Measurements from ENCODE around the gene MYL5. TPM values are rescaled to one million over a fixed set of nuclear protein-coding genes. Genes with fewer than 3 reads are reported as not detected.
"Not testable (repeated sequence)": the region's sequence is repeated elsewhere in the genome, so short reads cannot be mapped to it uniquely, and the experiment has no call there.

The MYL5 gene
- polyA plus RNA-seq, 1 donor from 2014 or later: 15.1 TPM

DNA sequence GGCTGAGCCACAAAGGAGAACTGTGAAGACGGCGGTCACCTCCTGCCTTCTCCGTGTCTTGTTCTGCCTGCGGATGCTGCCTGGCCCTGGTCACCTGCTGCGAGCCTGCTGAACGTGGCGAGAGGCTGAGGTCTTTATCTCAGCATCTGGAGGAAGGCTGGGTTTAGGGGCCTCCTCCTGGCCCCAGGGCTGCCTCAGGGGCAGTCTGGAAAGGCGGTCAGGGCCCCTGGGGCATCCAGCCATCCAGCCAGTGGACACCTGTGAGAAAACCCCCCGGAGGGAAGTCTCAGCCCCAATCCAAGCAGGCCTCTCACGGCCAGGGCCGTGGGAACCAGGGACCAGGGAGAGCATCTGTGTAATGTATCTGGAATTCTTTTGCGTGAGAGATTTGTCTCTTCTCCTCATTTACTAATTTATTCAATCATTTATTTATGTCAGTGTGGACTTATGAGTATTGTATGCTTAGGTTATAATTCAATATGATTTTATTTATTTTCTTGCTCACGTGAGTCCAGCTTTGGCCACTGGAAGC is 37.6 kb upstream of the MYL5 start:
- no peak overlapping the region for H3K4me3 ChIP-seq (ENCODE audit: low read length)
- H3K36me3 ChIP-seq (ENCODE audit: insufficient read depth, low read length): no peaks in the 10 kb centered on the region
- H3K9me2 ChIP-seq (ENCODE audit: insufficient read depth, low read length): no peaks in the 10 kb centered on the region
- no peak overlapping the region for H2AFZ ChIP-seq (ENCODE audit: low read depth, low read length)
- H4K20me1 ChIP-seq (ENCODE audit: insufficient read depth): no peaks in the 10 kb centered on the region
- no peak overlapping the region for H3K9ac ChIP-seq (ENCODE audit: low read length)
- H3K79me2 ChIP-seq (replicated peaks; ENCODE audit: insufficient read depth, low read length): no peaks in the 10 kb centered on the region
- no peak overlapping the region for H3K4me2 ChIP-seq (ENCODE audit: low read length)
- no peak for TF ChIP-seq POLR2AphosphoS5 (IDR thresholded peaks at IDR 0.05)
- TF ChIP-seq SMC3 (conservative IDR thresholded peaks at IDR 0.05; ENCODE audit: poor library complexity): no peak
- no peak for TF ChIP-seq MXI1 (conservative IDR thresholded peaks at IDR 0.05; ENCODE audit: poor library complexity, severe bottlenecking)
- TF ChIP-seq, protein P1, sequence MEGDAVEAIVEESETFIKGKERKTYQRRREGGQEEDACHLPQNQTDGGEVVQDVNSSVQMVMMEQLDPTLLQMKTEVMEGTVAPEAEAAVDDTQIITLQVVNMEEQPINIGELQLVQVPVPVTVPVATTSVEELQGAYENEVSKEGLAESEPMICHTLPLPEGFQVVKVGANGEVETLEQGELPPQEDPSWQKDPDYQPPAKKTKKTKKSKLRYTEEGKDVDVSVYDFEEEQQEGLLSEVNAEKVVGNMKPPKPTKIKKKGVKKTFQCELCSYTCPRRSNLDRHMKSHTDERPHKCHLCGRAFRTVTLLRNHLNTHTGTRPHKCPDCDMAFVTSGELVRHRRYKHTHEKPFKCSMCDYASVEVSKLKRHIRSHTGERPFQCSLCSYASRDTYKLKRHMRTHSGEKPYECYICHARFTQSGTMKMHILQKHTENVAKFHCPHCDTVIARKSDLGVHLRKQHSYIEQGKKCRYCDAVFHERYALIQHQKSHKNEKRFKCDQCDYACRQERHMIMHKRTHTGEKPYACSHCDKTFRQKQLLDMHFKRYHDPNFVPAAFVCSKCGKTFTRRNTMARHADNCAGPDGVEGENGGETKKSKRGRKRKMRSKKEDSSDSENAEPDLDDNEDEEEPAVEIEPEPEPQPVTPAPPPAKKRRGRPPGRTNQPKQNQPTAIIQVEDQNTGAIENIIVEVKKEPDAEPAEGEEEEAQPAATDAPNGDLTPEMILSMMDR (IDR thresholded peaks at IDR 0.05; ENCODE audit: poor library complexity, severe bottlenecking): no peak
- TF ChIP-seq RAD21 (conservative IDR thresholded peaks at IDR 0.05): no peak
- no peak for TF ChIP-seq EZH2 (IDR thresholded peaks at IDR 0.05; ENCODE audit: borderline replicate concordance, insufficient read depth, low read length, poor library complexity, severe bottlenecking)
- TF ChIP-seq EP300 (conservative IDR thresholded peaks at IDR 0.05; ENCODE audit: poor library complexity, severe bottlenecking): no peak
- TF ChIP-seq TAF1 (IDR thresholded peaks at IDR 0.05; ENCODE audit: low read depth): no peak
- TF ChIP-seq, protein P2, sequence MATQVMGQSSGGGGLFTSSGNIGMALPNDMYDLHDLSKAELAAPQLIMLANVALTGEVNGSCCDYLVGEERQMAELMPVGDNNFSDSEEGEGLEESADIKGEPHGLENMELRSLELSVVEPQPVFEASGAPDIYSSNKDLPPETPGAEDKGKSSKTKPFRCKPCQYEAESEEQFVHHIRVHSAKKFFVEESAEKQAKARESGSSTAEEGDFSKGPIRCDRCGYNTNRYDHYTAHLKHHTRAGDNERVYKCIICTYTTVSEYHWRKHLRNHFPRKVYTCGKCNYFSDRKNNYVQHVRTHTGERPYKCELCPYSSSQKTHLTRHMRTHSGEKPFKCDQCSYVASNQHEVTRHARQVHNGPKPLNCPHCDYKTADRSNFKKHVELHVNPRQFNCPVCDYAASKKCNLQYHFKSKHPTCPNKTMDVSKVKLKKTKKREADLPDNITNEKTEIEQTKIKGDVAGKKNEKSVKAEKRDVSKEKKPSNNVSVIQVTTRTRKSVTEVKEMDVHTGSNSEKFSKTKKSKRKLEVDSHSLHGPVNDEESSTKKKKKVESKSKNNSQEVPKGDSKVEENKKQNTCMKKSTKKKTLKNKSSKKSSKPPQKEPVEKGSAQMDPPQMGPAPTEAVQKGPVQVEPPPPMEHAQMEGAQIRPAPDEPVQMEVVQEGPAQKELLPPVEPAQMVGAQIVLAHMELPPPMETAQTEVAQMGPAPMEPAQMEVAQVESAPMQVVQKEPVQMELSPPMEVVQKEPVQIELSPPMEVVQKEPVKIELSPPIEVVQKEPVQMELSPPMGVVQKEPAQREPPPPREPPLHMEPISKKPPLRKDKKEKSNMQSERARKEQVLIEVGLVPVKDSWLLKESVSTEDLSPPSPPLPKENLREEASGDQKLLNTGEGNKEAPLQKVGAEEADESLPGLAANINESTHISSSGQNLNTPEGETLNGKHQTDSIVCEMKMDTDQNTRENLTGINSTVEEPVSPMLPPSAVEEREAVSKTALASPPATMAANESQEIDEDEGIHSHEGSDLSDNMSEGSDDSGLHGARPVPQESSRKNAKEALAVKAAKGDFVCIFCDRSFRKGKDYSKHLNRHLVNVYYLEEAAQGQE (IDR thresholded peaks at IDR 0.05; ENCODE audit: borderline replicate concordance): no peak
- no peaks in the 10 kb centered on the region for H3F3A ChIP-seq (ENCODE audit: insufficient read depth, low read length, poor library complexity, severe bottlenecking)
- no peak overlapping the region for H3K27ac ChIP-seq (ENCODE audit: low read length)
- H3K9me3 ChIP-seq (ENCODE audit: low read length): no peaks in the 10 kb centered on the region
- no peaks in the 10 kb centered on the region for H3K27me3 ChIP-seq (ENCODE audit: insufficient read depth, low read depth, low read length)

DNA sequence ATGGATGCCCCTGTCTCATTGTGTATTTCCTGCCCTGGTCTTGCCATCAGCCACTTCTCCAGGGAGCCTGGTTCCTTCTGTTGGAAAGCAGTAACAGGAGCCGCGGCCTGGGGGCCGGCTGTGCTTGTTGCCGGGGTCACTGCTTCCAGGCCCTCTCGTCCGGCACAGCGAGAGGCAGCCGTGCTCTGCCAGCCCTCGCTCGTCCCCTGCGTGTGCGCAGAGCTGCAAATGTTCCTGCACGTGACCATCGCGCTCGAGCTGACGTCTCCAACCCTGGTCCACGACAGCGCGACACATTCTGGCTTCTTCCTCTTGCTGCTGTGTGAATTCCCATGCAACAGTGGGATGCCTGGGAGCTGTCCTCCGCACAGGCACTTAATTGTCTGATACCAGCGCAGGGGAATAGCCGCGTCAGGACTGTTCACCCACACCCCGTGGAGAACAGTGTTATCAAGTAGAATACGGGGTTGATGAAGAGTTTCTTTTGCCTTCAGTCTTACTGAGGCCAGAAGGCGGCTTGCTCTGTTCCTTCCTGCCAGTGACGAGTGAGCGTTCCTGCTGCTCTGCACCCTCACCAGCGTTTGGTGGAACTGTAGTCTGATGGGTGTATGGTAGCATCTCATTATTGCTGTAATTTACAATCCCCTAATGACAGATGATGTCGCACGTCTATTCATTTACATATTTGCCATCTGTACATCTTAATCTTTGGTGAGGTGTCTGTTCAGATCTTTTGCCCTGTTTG is 36.6 kb upstream of the MYL5 start:
- no peak overlapping the region for H3K4me3 ChIP-seq (ENCODE audit: low read length)
- no peaks in the 10 kb centered on the region for H3K9me2 ChIP-seq (ENCODE audit: insufficient read depth, low read length)
- H3K4me2 ChIP-seq (ENCODE audit: low read length): no peak overlapping the region
- H2AFZ ChIP-seq (ENCODE audit: low read depth, low read length): no peak overlapping the region
- no peak overlapping the region for H3K9ac ChIP-seq (ENCODE audit: low read length)
- no peaks in the 10 kb centered on the region for H3F3A ChIP-seq (ENCODE audit: insufficient read depth, low read length, poor library complexity, severe bottlenecking)
- H3K79me2 ChIP-seq (replicated peaks; ENCODE audit: insufficient read depth, low read length): no peaks in the 10 kb centered on the region
- no peaks in the 10 kb centered on the region for H3K9me3 ChIP-seq (ENCODE audit: low read length)
- no peaks in the 10 kb centered on the region for H4K20me1 ChIP-seq (ENCODE audit: insufficient read depth)
- no peaks in the 10 kb centered on the region for H3K27me3 ChIP-seq (ENCODE audit: insufficient read depth, low read depth, low read length)
- no peak overlapping the region for H3K27ac ChIP-seq (ENCODE audit: low read length)
- TF ChIP-seq POLR2AphosphoS5 (IDR thresholded peaks at IDR 0.05) (no peak), SMC3 (conservative IDR thresholded peaks at IDR 0.05; ENCODE audit: poor library complexity) (no peak), EZH2 (IDR thresholded peaks at IDR 0.05; ENCODE audit: borderline replicate concordance, insufficient read depth, low read length, poor library complexity, severe bottlenecking) (no peak), RAD21 (conservative IDR thresholded peaks at IDR 0.05) (no peak), TAF1 (IDR thresholded peaks at IDR 0.05; ENCODE audit: low read depth) (no peak), EP300 (conservative IDR thresholded peaks at IDR 0.05; ENCODE audit: poor library complexity, severe bottlenecking) (no peak), MXI1 (conservative IDR thresholded peaks at IDR 0.05; ENCODE audit: poor library complexity, severe bottlenecking) (no peak)
- TF ChIP-seq, protein P2 (IDR thresholded peaks at IDR 0.05; ENCODE audit: borderline replicate concordance): no peak
- TF ChIP-seq, protein P1 (IDR thresholded peaks at IDR 0.05; ENCODE audit: poor library complexity, severe bottlenecking): no peak
- no peaks in the 10 kb centered on the region for H3K36me3 ChIP-seq (ENCODE audit: insufficient read depth, low read length)

DNA sequence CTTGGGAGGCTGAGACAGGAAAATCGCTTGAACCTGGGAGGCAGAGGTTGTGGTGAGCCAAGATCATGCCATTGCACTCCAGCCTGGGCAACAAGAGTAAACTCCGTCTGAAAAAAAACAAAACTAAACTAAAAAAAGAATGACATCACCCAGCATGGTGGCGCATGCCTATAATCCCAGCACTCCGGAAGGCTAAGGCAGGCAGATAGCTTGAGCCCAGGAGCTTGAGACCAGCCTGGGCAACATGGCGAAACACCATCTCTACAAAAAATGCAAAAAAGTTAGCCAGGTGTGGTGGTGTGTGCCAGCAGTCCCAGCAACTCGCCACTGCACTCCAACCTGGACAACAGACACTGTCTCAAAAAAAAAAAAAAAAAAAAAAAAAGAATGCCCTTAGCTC is 32.0 kb upstream of the MYL5 start:
- H3K9ac ChIP-seq (ENCODE audit: low read length); H3K36me3 ChIP-seq (ENCODE audit: insufficient read depth, low read length); H2AFZ ChIP-seq (ENCODE audit: low read depth, low read length); H3K27me3 ChIP-seq (ENCODE audit: insufficient read depth, low read depth, low read length); H3K4me3 ChIP-seq (ENCODE audit: low read length); H3K4me2 ChIP-seq (ENCODE audit: low read length); H4K20me1 ChIP-seq (ENCODE audit: insufficient read depth); H3K79me2 ChIP-seq (replicated peaks; ENCODE audit: insufficient read depth, low read length); H3K9me2 ChIP-seq (ENCODE audit: insufficient read depth, low read length); H3F3A ChIP-seq (ENCODE audit: insufficient read depth, low read length, poor library complexity, severe bottlenecking); H3K9me3 ChIP-seq (ENCODE audit: low read length); H3K27ac ChIP-seq (ENCODE audit: low read length): not testable (repeated sequence)

Data from neural cell (in vitro differentiated cells).